ENCODE results near the gene TRIM34. TPM values are rescaled to one million over a fixed set of nuclear protein-coding genes. Genes with fewer than 3 reads are reported as not detected.

TRIM34 gene
- total RNA-seq, 4 donors from 2014 or later, result 3.7 to 9.6 (median 6.6) TPM

DNA sequence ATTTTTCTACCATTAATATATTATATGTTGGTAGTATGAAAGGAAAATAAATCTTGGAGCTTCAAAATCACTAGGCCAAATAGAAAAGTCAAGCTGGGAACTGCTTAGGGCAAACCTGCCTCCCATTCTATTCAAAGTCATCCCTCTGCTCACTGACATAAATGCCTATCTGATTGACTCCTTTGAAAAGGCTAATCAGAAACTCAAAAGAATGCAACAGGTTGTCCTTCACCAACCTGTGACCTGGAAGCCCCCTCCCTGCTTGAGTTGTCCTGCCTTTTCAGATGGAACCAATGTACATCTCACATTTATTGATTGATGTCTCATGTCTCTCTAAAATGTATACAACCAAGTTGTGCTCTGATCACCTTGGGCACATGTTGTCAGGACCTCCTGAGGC, 3.2 kb upstream of the TRIM34 start:
- no peak for DNase-seq (ENCODE audit: low spot score)
- no peak for ATAC-seq (ENCODE audit: low FRiP score)
- TF ChIP-seq, protein P1, sequence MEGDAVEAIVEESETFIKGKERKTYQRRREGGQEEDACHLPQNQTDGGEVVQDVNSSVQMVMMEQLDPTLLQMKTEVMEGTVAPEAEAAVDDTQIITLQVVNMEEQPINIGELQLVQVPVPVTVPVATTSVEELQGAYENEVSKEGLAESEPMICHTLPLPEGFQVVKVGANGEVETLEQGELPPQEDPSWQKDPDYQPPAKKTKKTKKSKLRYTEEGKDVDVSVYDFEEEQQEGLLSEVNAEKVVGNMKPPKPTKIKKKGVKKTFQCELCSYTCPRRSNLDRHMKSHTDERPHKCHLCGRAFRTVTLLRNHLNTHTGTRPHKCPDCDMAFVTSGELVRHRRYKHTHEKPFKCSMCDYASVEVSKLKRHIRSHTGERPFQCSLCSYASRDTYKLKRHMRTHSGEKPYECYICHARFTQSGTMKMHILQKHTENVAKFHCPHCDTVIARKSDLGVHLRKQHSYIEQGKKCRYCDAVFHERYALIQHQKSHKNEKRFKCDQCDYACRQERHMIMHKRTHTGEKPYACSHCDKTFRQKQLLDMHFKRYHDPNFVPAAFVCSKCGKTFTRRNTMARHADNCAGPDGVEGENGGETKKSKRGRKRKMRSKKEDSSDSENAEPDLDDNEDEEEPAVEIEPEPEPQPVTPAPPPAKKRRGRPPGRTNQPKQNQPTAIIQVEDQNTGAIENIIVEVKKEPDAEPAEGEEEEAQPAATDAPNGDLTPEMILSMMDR (IDR thresholded peaks at IDR 0.05), result no peak

DNA sequence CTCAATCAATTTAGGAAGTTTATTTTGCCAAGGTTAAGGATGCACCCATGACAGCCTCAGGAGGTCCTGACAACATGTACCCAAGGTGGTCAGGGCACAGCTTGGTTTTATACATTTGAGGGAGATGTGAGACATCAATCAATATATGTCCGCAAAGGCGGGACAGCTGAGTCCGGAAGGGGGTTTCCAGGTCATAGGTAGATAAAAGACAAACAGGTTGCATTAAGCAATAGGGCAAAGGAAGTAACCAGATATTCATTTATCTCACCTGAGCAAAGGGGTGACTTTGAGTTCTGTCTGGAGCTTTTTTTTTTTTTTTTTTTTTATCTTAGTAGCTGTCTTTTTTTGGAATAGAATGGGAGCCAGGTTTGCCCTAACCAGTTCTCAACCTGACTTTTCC, 2.0 kb upstream of the TRIM34 start:
- DNase-seq (ENCODE audit: low spot score) (no peak), ATAC-seq (ENCODE audit: low FRiP score) (no peak)
- TF ChIP-seq, protein P1 (IDR thresholded peaks at IDR 0.05), result no peak

GRCh38 chr11:5625281-5625680, 480 bp downstream of the TRIM34 start:
- DNase-seq (ENCODE audit: low spot score) (no peak), ATAC-seq (ENCODE audit: low FRiP score) (peak; percentile 22)
- TF ChIP-seq, protein P1 (IDR thresholded peaks at IDR 0.05), result no peak

GRCh38 chr11:5626196-5626595, 1.4 kb downstream of the TRIM34 start:
- TF ChIP-seq, protein P1 (IDR thresholded peaks at IDR 0.05), result no peak
- DNase-seq (ENCODE audit: low spot score) (no peak), ATAC-seq (ENCODE audit: low FRiP score) (no peak)

GRCh38 chr11:5631417-5631816, 6.6 kb downstream of the TRIM34 start:
- DNase-seq (ENCODE audit: low spot score) (no peak), ATAC-seq (ENCODE audit: low FRiP score) (no peak)
- TF ChIP-seq, protein P1 (IDR thresholded peaks at IDR 0.05), result no peak

- TF ChIP-seq, protein P1 (IDR thresholded peaks at IDR 0.05), result no peak
- DNase-seq (ENCODE audit: low spot score) (no peak), ATAC-seq (ENCODE audit: low FRiP score) (no peak)
Measured at GRCh38 chr11:5631969-5632635, 7.3 kb downstream of the TRIM34 start.

DNA sequence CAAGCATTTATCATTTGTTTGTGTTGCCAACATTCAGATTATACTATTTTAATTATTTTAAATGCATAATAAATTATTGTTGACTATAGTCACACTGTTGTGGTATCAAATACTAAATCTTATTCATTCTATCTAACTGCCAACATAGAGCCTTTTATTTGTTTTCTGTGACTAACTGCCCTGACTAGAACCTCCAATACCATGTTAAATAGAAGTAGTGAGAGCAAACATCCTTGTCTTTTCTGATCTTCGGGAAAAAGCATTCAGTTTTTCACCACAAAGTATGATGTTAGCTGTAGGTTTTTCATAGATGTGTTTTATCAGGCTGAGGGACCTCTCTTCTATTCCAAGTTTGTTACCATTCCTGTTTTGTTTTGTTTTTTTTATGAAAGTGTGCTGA, 15.2 kb downstream of the TRIM34 start:
- no peak for ATAC-seq (ENCODE audit: low FRiP score)
- TF ChIP-seq, protein P1 (IDR thresholded peaks at IDR 0.05), result no peak
- DNase-seq (ENCODE audit: low spot score), result no peak
